DMS153 (cell line): ENCODE data around the gene RAD1.
A peak's percentile ranks its signal among the peaks of the same experiment; 100 is the strongest.

Experiments
- DNase-seq: peaks from one replicate; lab custom pipeline; 2025; lab: John Stamatoyannopoulos, UW

The RAD1 gene

GRCh38 chr5:34916518-34916917 lies 1.2 kb upstream of the RAD1 start:
- no peak for DNase-seq

GRCh38 chr5:34915856-34916192 lies 520 bp upstream of the RAD1 start:
- DNase-seq = no peak

- DNase-seq = no peak
Measured at GRCh38 chr5:34914671-34915138, 599 bp downstream of the RAD1 start.

- no peak for DNase-seq
Measured at GRCh38 chr5:34913072-34913471, 2.2 kb downstream of the RAD1 start.

GRCh38 chr5:34905564-34905963 lies 9.7 kb downstream of the RAD1 start:
- DNase-seq = no peak

GRCh38 chr5:34903260-34903659 lies 12.0 kb downstream of the RAD1 start:
- no peak for DNase-seq

GRCh38 chr5:34900652-34901051 lies 14.7 kb downstream of the RAD1 start:
- no peak for DNase-seq

GRCh38 chr5:34899066-34899465 lies 16.2 kb downstream of the RAD1 start:
- no peak for DNase-seq

GRCh38 chr5:34898258-34898895 lies 16.9 kb downstream of the RAD1 start:
- DNase-seq = peak; percentile 64

GRCh38 chr5:34897646-34898045 lies 17.7 kb downstream of the RAD1 start:
- DNase-seq = no peak

- no peak for DNase-seq
Measured at GRCh38 chr5:34895641-34896419, 19.5 kb downstream of the RAD1 start.

- no peak for DNase-seq
Measured at GRCh38 chr5:34894716-34895115, 20.6 kb downstream of the RAD1 start.

- DNase-seq = no peak
Measured at GRCh38 chr5:34892414-34892813, 22.9 kb downstream of the RAD1 start.

- no peak for DNase-seq
Measured at GRCh38 chr5:34891981-34892380, 23.3 kb downstream of the RAD1 start.

- DNase-seq = no peak
Measured at GRCh38 chr5:34889394-34889793, 25.9 kb downstream of the RAD1 start.

- DNase-seq = no peak
Measured at GRCh38 chr5:34886392-34887119, 28.7 kb downstream of the RAD1 start.

- no peak for DNase-seq
Measured at GRCh38 chr5:34881246-34881645, 34.1 kb downstream of the RAD1 start.

GRCh38 chr5:34876275-34876674 lies 39.0 kb downstream of the RAD1 start:
- no peak for DNase-seq

GRCh38 chr5:34870382-34870781 lies 44.9 kb downstream of the RAD1 start:
- no peak for DNase-seq

GRCh38 chr5:34869256-34869655 lies 46.0 kb downstream of the RAD1 start:
- DNase-seq = no peak

GRCh38 chr5:34868791-34869190 lies 46.5 kb downstream of the RAD1 start:
- DNase-seq = no peak

- DNase-seq = no peak
Measured at GRCh38 chr5:34867660-34868059, 47.6 kb downstream of the RAD1 start.

GRCh38 chr5:34866989-34867471 lies 48.3 kb downstream of the RAD1 start:
- no peak for DNase-seq
